Activated CD8-positive, alpha-beta T cell treated with anti-CD3 and anti-CD28 coated beads for 36 hours (primary cell): ENCODE results near the gene IGF2R. TPM values are rescaled to one million over a fixed set of nuclear protein-coding genes. Genes with fewer than 3 reads are reported as not detected.

ENCODE experiments used
- ATAC-seq: fragments of 200-7000 bp; cut with Tn5 transposase; one replicate; pipeline ENCODE4 v1.10.0; 2021; ENCODE audit warnings: mild to moderate bottlenecking, moderate library complexity
- CTCF ChIA-PET: fragments of 350-600 bp; sonication (Branson Sonifier 250); formaldehyde crosslinking; loops from one replicate; lab custom pipeline; 2021; ENCODE audit warnings: antibody characterized with exemption; lab: Charles Lee
- POLR2A ChIA-PET: fragments of 350-600 bp; sonication (Branson Sonifier 250); formaldehyde crosslinking; loops from one replicate; lab custom pipeline; 2021; ENCODE audit warnings: antibody characterized with exemption; lab: Charles Lee
- DNase-seq: peaks from one replicate; pipeline ENCODE4 v3.0.0-alpha.2; 2020
- H3K27ac Mint-ChIP-seq: one replicate; pipeline ENCODE4 v1.8.0; 2021; ENCODE audit warnings: mild to moderate bottlenecking, mixed read lengths
- H3K27me3 Mint-ChIP-seq: one replicate; pipeline ENCODE4 v1.8.0; 2021; ENCODE audit warnings: mixed read lengths
- H3K36me3 Mint-ChIP-seq: one replicate; pipeline ENCODE4 v1.8.0; 2021; ENCODE audit warnings: low read depth, mixed read lengths
- H3K4me1 Mint-ChIP-seq: one replicate; pipeline ENCODE4 v1.8.0; 2021; ENCODE audit warnings: low read depth, mixed read lengths
- H3K4me3 Mint-ChIP-seq: one replicate; pipeline ENCODE4 v1.8.0; 2021; ENCODE audit warnings: mild to moderate bottlenecking, moderate library complexity, mixed read lengths
- H3K9me3 Mint-ChIP-seq: one replicate; pipeline ENCODE4 v1.8.0; 2021; ENCODE audit warnings: mixed read lengths
- CTCF ChIP-seq: fragments of 200-600 bp; IDR thresholded peaks from one replicate; pipeline ENCODE4 v1.8.0; 2022; ENCODE audit warnings: antibody characterized with exemption, mild to moderate bottlenecking
- intact Hi-C: fragments of 100-400 bp; cut with micrococcal nuclease; formaldehyde crosslinking; loops from one replicate; pipeline ENCODE4 v1.10.0; 2022
- total RNA-seq, 2 experiments: library from RNA; stranded (reverse); gene quantifications; one replicate each; pipeline ENCODE4 v1.2.3, GENCODE V29; 2021

IGF2R gene
- total RNA-seq, 2 experiments from 2014 or later: 81.7 to 82.4 TPM

GRCh38 chr6:159979136-159979874, 10.4 kb downstream of the IGF2R start:
- POLR2A ChIA-PET: interaction anchor here (0.6 to 6.6 kb wide), 11 partner anchors 10 to 1002 kb away, joined by 3 to 57 read pairs (median 4); partner anchors contain the start of genes IGF2R and PNLDC1
- TF ChIP-seq CTCF: no peak
- peak; percentile 82 for ATAC-seq
- intact Hi-C loops: loop anchor here (10.0 kb wide), 1 partner anchor 255 kb away; the partner anchor contains the start of gene WTAP
- Mint-ChIP-seq H3K4me3 (peak overlapping the region; percentile 78), H3K36me3 (peaks cover 28% of the 10 kb centered on the region), H3K4me1 (peaks cover 95% of the 10 kb centered on the region), H3K9me3 (no peaks in the 10 kb centered on the region), H3K27me3 (no peaks in the 10 kb centered on the region), H3K27ac (peak overlapping the region; percentile 98)
- CTCF ChIA-PET: interaction anchor here (0.7 to 1.7 kb wide), 4 partner anchors 11 to 108 kb away, joined by 3 to 5 read pairs (median 3); no protein-coding TSS in a partner anchor
- DNase-seq: peak; percentile 92

GRCh38 chr6:159980474-159980873, 11.6 kb downstream of the IGF2R start:
- peaks cover 93% of the 10 kb centered on the region for H3K4me1 Mint-ChIP-seq
- no peaks in the 10 kb centered on the region for H3K9me3 Mint-ChIP-seq
- H3K27ac Mint-ChIP-seq: peak overlapping the region; percentile 98
- H3K36me3 Mint-ChIP-seq: peaks cover 24% of the 10 kb centered on the region
- H3K27me3 Mint-ChIP-seq: no peaks in the 10 kb centered on the region
- ATAC-seq (no peak), DNase-seq (no peak)
- H3K4me3 Mint-ChIP-seq: peak overlapping the region; percentile 78
- no peak for TF ChIP-seq CTCF
- intact Hi-C loops: loop anchor here (5.0 kb wide), 1 partner anchor 37 kb away; no protein-coding TSS in a partner anchor
- ChIA-PET POLR2A (interaction anchor here (0.6 to 6.6 kb wide), 7 partner anchors 11 to 537 kb away, joined by 3 to 57 read pairs (median 7); partner anchors contain the start of gene IGF2R), CTCF (interaction anchor here (0.9 to 1.6 kb wide), 2 partner anchors 34 to 36 kb away, joined by 3 read pairs; no protein-coding TSS in a partner anchor)

- CTCF ChIA-PET: interaction anchor here (0.9 to 1.4 kb wide), 3 partner anchors 8 to 33 kb away, joined by 3 to 6 read pairs (median 6); no protein-coding TSS in a partner anchor
- Mint-ChIP-seq H3K4me1 (peaks cover 95% of the 10 kb centered on the region), H3K27me3 (no peaks in the 10 kb centered on the region), H3K36me3 (peaks cover 23% of the 10 kb centered on the region), H3K27ac (peak overlapping the region; percentile 98), H3K9me3 (no peaks in the 10 kb centered on the region), H3K4me3 (peak overlapping the region; percentile 78)
- ATAC-seq: no peak
- intact Hi-C loops: loop anchor here (5.0 kb wide), 1 partner anchor 36 kb away; no protein-coding TSS in a partner anchor
- DNase-seq: peak; percentile 31
- POLR2A ChIA-PET: interaction anchor here (0.9 to 6.6 kb wide), 6 partner anchors 9 to 34 kb away, joined by 3 to 57 read pairs (median 7); partner anchors contain the start of gene IGF2R
- TF ChIP-seq CTCF: no peak
Observed at GRCh38 chr6:159981071-159981402, 12.2 kb downstream of the IGF2R start.

- peaks cover 97% of the 10 kb centered on the region for H3K4me1 Mint-ChIP-seq
- H3K9me3 Mint-ChIP-seq: no peaks in the 10 kb centered on the region
- TF ChIP-seq CTCF: no peak
- H3K36me3 Mint-ChIP-seq: peaks cover 25% of the 10 kb centered on the region
- ChIA-PET CTCF (interaction anchor here (1.3 to 1.4 kb wide), 2 partner anchors 8 to 9 kb away, joined by 6 read pairs; no protein-coding TSS in a partner anchor), POLR2A (interaction anchor here (0.8 to 6.6 kb wide), 9 partner anchors 8 to 254 kb away, joined by 3 to 57 read pairs (median 3); partner anchors contain the start of gene IGF2R)
- ATAC-seq: peak; percentile 15
- peak overlapping the region; percentile 78 for H3K4me3 Mint-ChIP-seq
- H3K27me3 Mint-ChIP-seq: no peaks in the 10 kb centered on the region
- peak; percentile 68 for DNase-seq
- H3K27ac Mint-ChIP-seq: peak overlapping the region; percentile 98
- intact Hi-C loops: loop anchor here (5.0 kb wide), 1 partner anchor 36 kb away; no protein-coding TSS in a partner anchor
Observed at GRCh38 chr6:159981403-159982245, 12.7 kb downstream of the IGF2R start.
